T47D (cell line): ENCODE data around the gene HOXC10.
A peak's percentile ranks its signal among the peaks of the same experiment; 100 is the strongest.

ENCODE experiments used
- DNase-seq, 2 experiments: peaks; one replicate each; pipeline versions ENCODE4 v3.0.0 to v3.0.0-alpha.2; 2011 to 2012; ENCODE audit warnings: low read depth in 1 of 2, low spot score in 1 of 2
- JUND ChIP-seq: IDR thresholded peaks from 2 replicates; pipeline ENCODE4 v1.6.1; 2012; ENCODE audit warnings: low read depth
- in situ Hi-C: cut with HindIII; loops from 2 replicates; pipeline ENCODE4 v1.10.0; 2016; ENCODE audit warnings: low sequenced_read_pairs, low pct_unique_long_range_greater_than_20kb

The HOXC10 gene

DNA sequence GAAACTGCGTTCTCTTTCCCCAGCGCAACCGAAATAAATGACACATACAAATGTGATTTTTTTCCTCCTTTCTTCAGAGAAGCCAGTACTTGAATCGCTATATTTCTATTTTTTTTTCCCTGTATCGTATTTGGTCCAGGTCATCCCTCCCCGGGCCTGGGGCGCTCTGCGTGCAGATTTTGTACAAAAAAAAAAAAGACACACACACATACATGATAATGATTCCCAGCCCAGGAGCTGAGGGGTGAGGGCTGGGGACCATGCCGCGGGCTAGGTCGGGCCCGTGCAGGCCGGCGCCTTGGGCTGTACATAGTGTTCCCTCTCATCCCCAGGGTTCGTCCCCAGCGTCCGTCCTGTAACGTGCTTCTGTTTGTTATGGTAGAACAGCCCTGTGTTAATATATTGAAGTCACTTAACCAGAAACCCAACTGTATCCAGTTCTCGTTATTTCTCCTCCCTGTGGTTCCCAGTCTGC is 18.0 kb downstream of the HOXC10 start:
- TF ChIP-seq JUND: no peak
- in situ Hi-C loops: loop anchor here (25.0 kb wide), 1 partner anchor 184 kb away; the partner anchor contains the start of gene SMUG1
- no peak for DNase-seq

DNA sequence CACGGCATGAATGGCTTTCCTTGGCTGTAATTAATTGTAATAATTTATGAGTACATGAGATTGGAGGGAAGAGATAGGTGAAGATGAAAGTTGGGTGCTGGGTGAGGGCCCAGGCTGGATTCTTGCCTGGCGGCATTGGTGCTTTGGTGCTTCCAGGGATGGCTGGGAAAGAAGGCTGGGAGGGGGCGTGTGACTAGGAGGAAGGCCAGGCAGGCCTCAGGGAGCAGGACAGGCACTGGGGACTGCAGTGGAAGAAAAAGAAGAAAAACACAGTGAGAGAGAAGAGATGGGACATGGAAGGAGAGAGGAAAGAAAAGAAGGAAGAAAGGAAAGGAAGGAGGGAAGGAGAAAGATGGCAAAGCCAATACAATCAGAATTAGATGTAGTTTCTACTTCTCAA is 18.7 kb downstream of the HOXC10 start:
- in situ Hi-C loops: loop anchor here (25.0 kb wide), 1 partner anchor 184 kb away; the partner anchor contains the start of gene SMUG1
- no peak for TF ChIP-seq JUND
- no peak for DNase-seq

DNA sequence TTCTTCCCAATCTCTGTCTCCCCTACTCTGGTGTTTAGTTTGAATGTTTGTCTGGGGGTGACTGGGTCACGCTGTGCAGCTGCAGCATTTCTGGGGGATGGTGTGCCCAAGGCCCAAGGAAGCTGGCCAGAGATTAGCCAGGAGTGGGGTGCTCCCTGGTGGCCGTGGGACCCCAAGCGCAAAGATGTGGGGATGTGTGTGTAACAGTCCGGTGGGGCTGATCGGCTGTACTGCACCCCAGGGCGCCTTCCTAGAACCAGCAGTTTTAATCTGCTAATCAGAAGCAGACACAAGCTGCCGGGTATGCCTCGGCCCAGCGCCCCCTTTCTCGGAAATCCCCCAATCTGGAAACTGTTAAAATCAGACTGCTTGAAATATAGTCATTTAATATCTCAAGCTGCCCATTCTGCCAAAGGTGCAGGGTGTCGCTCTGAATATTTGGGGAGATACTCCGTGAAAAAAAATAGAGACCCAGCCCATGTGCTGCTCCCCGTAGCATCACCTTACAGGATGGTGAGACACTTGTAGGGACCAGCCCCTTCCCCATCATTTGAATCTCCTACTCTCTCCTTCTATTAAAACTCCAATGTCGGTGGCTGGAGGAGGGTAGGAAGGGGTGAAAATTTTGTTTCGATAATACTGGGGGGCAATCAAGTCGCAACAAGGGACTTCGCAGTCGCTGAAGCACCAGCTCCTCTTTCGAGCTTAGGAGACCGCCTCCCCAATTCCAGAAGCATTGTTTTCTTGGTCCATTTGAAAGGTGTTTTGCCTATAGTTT is 19.3 kb downstream of the HOXC10 start:
- DNase-seq: no peak
- TF ChIP-seq JUND: no peak
- in situ Hi-C loops: loop anchor here (25.0 kb wide), 1 partner anchor 183 kb away; the partner anchor contains the start of gene SMUG1

DNA sequence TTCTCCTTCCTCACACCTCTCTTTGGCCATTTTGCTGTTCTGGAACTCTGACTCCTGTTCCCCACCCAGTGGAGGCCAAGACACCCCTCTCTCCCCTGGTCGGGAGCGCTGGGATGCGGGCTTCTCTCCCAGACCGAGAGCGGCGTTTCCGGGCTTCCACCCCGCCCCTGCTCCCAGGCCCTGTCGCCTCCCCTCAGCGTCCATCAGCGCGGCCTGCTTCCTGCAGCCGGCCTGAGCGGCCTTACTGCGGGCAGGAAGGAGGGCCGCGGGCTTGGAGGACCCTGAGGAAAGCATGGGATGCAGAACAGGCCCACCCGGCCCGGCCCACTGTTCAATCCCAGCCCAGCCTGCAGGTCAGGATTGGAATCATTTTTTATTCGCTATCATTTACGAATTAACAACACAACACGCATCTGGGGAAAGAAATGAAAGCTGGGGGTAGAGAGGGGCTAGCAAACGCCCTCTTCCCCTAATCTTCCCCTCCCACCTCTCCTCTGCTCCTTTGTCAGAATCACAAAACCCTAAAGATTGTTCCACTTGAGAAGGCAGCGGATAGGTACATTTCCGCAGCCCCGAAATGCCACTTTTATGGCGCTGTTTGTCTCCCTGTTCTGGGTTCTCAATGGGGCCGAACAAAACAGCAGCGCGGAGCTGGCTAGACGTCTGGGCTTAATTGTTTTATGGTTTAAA is 20.0 kb downstream of the HOXC10 start:
- in situ Hi-C loops: loop anchor here (25.0 kb wide), 1 partner anchor 182 kb away; the partner anchor contains the start of gene SMUG1
- no peak for DNase-seq
- no peak for TF ChIP-seq JUND

DNA sequence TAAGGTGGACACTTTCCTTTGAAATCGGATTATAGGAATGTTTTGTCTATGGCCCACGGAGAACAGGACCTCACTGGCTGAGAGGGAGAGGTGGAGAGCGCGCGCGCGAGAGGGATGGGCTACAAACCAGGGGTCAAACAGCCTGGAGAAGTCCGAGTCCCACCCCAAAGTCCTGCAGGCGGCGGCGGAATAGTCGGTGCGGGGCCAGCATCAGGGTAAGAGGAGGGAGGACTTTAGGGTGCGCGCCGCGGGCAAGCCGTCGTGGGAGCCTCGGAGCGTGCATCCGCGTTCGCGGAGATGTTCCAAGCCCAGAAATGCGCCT is 20.5 kb downstream of the HOXC10 start:
- TF ChIP-seq JUND: no peak
- no peak for DNase-seq
- in situ Hi-C loops: loop anchor here (25.0 kb wide), 1 partner anchor 182 kb away; the partner anchor contains the start of gene SMUG1

DNA sequence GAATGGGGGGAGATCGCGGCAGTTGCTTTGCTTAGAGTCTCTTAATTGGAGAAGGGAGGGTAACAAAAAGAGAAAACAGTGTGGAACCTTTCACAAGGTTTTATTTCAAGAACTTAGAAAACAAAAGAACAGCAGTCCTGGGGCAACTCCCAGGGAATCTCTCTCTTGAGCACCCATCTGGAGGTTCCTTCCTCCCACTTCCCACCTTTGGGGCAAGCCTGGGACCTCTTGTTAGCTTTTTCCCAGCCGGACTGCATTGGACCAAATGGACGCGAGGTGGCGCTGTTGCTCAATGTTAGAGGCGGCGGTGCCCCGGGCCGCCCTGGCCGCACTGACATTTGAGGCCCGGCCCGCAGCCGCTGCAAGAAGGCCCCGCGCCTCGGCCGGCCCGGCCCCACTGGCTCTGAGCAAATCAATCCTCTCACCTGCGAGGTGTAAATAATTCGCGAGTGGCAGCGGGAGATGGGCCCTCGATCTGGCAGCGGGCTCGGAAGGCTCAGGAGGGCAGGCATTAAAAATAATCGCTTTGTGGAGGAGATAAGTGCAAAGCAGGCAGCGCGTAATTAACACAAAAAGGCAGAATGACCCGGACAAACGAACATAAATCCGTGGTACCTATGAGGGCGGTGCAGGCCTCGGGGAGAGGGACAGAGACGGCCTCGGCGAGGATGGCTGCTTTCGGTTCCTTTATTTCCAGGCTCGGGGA is 21.1 kb downstream of the HOXC10 start:
- no peak for TF ChIP-seq JUND
- peak; percentile 91 to 99 for DNase-seq
- in situ Hi-C loops: loop anchor here (25.0 kb wide), 1 partner anchor 181 kb away; the partner anchor contains the start of gene SMUG1

DNA sequence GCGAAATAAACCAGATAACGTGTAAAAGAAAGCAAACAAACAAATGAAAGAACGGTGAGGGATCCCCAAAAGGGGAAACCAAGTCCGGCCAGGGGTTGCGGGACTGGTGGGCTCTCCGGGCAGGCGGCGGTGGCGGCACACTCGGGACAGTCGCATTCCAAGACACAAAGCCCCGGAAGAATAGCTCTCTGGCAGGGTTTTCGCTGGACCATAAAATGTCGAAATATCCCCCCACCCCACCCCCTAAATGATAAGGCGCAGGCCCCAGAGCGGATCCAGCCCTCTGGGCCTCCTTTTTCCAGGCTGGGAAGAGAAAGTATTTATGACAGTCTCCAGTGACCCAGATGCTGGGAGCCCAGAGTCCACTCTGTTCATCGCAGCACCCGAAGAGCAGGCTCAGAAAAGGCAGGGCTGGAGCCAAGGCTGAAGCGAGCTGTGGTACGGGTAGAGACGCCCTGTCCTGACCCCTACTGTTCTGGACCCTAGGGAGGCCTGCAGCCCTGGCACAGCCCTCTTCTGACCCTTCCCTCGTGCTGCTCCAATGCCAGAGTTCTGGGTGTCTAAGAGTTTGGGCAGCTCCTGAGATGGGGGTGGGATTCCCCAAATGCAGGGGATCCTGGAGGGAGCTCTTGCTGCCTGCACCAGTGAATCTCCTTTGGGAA is 21.7 kb downstream of the HOXC10 start:
- in situ Hi-C loops: loop anchor here (25.0 kb wide), 1 partner anchor 181 kb away; the partner anchor contains the start of gene SMUG1
- no peak for TF ChIP-seq JUND
- DNase-seq: no peak

DNA sequence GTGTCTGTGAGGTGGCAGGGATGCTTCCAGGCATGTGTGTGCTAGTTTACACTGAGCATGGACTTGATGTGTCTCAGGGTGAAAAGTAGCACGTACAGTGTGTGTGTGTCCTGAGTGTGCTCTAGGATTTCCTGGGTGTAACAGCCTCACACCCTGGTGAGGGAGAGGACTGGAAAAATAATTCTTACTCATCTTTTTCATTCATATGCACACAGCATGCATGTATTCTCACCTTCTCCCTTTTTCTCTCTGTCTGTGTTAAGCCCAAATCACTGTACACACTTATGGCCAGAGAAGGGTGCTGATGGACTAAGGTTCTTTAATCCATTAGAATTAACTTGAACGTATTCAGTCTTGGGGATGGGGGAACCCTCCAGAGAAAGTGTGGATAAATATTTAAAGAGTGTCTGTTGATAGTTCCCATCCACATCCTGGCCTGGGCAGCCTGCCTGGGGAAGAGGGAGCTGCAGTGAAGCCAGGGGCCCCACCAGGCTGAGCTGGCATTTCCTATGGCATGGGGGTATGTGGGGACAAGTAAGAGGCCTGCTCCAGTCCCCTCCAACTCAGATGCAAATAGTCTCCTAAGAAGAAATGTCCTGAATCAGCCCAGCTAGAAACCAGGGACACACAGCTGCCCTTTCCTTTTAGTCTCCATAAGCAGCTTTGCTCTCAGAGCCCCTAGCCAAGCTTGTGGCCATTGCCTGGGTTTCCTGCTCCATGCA is 22.8 kb downstream of the HOXC10 start:
- TF ChIP-seq JUND: no peak
- no peak for DNase-seq
- in situ Hi-C loops: loop anchor here (25.0 kb wide), 1 partner anchor 180 kb away; the partner anchor contains the start of gene SMUG1

DNA sequence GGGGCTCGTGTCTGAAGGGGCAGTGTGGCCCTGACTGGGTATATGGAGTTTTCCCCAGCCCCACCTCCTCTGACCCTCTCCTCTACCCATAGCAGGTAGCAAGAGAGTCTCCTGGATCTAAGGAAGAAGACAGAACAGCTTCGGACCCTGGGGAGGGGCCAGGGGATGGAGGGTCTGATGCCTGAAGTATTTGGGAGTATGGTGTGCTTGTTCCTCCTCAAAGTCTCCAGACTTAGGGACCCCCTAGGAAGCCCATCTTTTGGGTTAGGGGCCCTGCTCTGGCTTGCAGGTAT is 23.3 kb downstream of the HOXC10 start:
- no peak for TF ChIP-seq JUND
- in situ Hi-C loops: loop anchor here (25.0 kb wide), 1 partner anchor 179 kb away; the partner anchor contains the start of gene SMUG1
- DNase-seq: no peak

DNA sequence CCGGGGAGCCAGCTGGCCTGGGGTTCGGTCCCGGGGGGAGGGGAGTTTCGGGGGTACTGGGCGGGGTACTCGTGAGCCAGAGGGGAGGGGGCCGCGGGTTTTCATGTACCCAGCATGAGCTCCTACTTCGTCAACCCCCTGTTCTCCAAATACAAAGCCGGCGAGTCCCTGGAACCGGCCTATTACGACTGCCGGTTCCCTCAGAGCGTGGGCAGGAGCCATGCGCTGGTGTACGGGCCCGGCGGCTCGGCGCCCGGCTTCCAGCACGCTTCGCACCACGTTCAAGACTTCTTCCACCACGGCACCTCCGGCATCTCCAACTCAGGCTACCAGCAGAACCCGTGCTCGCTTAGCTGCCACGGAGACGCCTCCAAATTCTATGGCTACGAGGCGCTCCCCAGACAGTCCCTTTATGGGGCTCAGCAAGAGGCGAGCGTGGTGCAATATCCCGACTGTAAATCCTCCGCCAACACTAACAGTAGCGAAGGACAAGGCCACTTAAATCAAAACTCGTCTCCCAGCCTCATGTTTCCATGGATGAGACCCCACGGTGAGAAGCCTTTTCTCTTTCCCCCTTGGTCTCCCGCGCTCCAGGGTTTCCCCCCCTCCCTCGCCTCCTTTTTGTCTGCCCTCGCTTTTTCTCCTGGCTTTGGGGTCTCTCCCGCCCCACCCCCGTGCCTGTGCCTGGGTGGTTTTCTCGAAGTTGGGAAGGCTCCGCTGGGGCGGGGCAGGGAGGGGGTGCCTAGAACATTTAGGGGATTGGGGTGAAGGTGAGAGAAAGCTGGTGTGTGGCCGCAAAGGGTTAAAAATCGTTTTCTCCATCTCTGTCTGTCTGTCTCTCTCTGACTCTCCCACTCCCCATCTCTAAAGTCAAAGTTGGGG is 24.5 kb downstream of the HOXC10 start:
- TF ChIP-seq JUND: no peak
- no peak for DNase-seq
- in situ Hi-C loops: loop anchor here (25.0 kb wide), 1 partner anchor 178 kb away; the partner anchor contains the start of gene SMUG1
